ENCODE measurements around the gene LUC7L3.

Gene LUC7L3

DNA sequence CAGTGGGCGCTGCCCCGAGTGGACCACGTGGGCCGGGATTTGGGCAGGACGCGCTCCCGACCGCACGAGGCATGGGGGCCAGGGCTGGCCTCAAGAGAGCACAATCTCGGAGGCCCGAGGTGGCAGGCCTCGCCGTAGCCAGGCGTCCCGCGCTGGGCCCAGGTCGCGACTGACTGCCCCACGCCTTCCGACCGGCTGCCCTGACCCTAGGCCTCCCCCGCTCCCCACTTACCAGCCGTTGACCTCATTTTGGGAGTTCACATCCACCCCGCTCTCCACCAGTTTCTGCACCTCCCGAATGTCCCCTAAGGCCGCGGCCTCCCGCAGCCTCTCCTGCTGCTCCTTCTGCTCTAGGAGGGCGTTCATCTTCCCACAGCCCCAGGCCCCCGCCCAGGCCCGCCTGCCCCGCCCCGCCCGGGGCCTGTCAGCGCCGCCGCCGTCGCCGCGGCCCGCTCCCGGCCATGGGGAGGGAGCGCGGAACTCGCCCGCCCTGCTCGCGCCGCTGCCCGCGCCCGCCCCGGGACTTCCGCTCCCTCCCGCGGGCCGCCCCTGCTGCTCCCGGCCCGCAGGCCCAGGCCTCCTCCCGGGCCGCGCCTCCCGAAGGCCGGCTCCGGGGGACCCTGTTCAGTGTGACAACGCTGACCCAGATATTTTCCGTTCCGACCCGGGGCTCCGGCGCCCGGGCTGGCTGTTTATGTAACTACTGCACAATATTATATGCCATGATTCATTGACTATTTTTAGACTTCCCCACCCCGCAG lies 11.9 kb upstream of the LUC7L3 start, which contains the start of gene ANKRD40 (continued):
- TF ChIP-seq ZBTB21 (tag by site-specific recombination; IDR thresholded peaks at IDR 0.05), result peak; percentile 26
- peak; percentile 68; the same call in 1 of the 2 replicates for TF ChIP-seq ZNF837 (tag by site-specific recombination; IDR thresholded peaks at IDR 0.05)
- no peak for TF ChIP-seq ZNF510 (tag by site-specific recombination; IDR thresholded peaks at IDR 0.05; ENCODE audit: insufficient replicate concordance)
- TF ChIP-seq GFI1B (tag by site-specific recombination; IDR thresholded peaks at IDR 0.05), result 0 out of 2 replicates have a peak, but pooled peaks have one; percentile 48
- TF ChIP-seq ZNF350 (tag by site-specific recombination; IDR thresholded peaks at IDR 0.05), result no peak

DNA sequence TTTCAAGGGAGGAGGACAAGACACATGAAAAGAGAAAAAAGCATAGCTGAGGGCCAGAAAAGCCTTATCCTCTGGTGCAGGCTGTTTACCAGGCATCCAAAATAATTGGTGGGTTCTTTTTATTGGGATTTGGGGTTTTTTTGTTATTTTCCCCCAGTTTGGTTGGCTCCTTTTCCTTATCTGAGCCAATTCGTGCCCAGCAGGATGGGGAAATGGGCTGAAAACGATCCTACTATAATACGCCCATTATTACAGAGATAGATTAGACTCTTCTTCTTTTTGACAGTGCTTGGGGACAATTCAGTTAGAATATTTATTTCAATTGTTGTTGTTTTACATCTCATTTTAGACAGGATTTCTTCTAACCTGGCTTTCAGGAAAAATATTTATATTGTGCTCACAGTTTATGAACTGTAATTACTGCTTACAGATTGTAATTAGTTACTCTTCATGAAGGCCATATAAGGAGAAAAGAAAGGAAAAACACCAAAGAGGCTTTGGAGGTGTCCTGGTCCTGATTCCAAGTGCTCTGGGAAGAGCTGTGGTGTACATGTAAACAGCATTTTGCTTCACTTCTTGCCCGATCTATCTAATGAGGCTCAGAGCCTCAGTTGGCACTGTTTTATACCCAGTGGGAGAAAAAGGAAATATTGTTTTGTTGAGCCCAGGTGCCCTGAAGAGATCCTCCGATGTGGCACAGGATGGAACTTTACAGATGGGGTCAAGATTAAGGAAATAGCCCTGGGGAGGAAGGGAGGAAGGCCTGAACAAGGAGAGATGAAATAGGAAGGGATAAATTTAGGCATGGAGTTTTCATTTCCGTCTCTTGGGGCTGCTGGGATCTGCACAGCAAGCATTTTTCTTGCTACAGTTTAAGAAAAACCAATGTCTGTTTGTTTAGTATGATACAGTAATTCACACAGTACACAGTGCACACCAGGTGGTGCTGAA lies 11.1 kb upstream of the LUC7L3 start:
- ChIA-PET CTCF (interaction anchor here (0.6 to 1.4 kb wide), 5 partner anchors 10 to 437 kb away, joined by 3 to 12 read pairs (median 4); no protein-coding TSS in a partner anchor), POLR2A (interaction anchor here (0.6 to 4.6 kb wide), 8 partner anchors 11 to 445 kb away, joined by 3 to 46 read pairs (median 4); partner anchors contain the start of genes LUC7L3, NME1 and TOB1)
- Histone ChIP-seq H3K4me1 (ENCODE audit: control insufficient read depth, insufficient read depth, low read length) (peaks cover 9% of the 10 kb centered on the region), H3K4me3 (ENCODE audit: low read depth, low read length) (peak overlapping the region; percentile 89), H3K27ac (ENCODE audit: extremely low read depth, low read depth, low read length) (peak overlapping the region; percentile 99), H3K36me3 (ENCODE audit: control insufficient read depth in 2 of 2, insufficient read depth in 1 of 2, low read length in 2 of 2) (peaks cover 20 to 23% of the 10 kb centered on the region in 2 experiments; a peak in 2 of 3 replicates), H3K9me3 (ENCODE audit: control insufficient read depth, insufficient read depth, low read depth, low read length) (no peaks in the 10 kb centered on the region)
- 0 out of 2 replicates have a peak, but pooled peaks have one; percentile 13 for TF ChIP-seq ZFP69B (tag by site-specific recombination; IDR thresholded peaks at IDR 0.05)
- TF ChIP-seq, protein P1, sequence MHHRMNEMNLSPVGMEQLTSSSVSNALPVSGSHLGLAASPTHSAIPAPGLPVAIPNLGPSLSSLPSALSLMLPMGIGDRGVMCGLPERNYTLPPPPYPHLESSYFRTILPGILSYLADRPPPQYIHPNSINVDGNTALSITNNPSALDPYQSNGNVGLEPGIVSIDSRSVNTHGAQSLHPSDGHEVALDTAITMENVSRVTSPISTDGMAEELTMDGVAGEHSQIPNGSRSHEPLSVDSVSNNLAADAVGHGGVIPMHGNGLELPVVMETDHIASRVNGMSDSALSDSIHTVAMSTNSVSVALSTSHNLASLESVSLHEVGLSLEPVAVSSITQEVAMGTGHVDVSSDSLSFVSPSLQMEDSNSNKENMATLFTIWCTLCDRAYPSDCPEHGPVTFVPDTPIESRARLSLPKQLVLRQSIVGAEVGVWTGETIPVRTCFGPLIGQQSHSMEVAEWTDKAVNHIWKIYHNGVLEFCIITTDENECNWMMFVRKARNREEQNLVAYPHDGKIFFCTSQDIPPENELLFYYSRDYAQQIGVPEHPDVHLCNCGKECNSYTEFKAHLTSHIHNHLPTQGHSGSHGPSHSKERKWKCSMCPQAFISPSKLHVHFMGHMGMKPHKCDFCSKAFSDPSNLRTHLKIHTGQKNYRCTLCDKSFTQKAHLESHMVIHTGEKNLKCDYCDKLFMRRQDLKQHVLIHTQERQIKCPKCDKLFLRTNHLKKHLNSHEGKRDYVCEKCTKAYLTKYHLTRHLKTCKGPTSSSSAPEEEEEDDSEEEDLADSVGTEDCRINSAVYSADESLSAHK (tag by site-specific recombination; IDR thresholded peaks at IDR 0.05), result 0 out of 2 replicates have a peak, but pooled peaks have one; percentile 83
- TF ChIP-seq ZNF19 (tag by site-specific recombination; IDR thresholded peaks at IDR 0.05; ENCODE audit: low read depth), result no peak
- TF ChIP-seq, protein P2, sequence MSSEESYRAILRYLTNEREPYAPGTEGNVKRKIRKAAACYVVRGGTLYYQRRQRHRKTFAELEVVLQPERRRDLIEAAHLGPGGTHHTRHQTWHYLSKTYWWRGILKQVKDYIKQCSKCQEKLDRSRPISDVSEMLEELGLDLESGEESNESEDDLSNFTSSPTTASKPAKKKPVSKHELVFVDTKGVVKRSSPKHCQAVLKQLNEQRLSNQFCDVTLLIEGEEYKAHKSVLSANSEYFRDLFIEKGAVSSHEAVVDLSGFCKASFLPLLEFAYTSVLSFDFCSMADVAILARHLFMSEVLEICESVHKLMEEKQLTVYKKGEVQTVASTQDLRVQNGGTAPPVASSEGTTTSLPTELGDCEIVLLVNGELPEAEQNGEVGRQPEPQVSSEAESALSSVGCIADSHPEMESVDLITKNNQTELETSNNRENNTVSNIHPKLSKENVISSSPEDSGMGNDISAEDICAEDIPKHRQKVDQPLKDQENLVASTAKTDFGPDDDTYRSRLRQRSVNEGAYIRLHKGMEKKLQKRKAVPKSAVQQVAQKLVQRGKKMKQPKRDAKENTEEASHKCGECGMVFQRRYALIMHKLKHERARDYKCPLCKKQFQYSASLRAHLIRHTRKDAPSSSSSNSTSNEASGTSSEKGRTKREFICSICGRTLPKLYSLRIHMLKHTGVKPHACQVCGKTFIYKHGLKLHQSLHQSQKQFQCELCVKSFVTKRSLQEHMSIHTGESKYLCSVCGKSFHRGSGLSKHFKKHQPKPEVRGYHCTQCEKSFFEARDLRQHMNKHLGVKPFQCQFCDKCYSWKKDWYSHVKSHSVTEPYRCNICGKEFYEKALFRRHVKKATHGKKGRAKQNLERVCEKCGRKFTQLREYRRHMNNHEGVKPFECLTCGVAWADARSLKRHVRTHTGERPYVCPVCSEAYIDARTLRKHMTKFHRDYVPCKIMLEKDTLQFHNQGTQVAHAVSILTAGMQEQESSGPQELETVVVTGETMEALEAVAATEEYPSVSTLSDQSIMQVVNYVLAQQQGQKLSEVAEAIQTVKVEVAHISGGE (tag by site-specific recombination; conservative IDR thresholded peaks at IDR 0.05; ENCODE audit: low read depth), result peak; percentile 44; the same call in 1 of the 2 replicates
- TF ChIP-seq FEZF1 (tag by site-specific recombination; IDR thresholded peaks at IDR 0.05), result no peak
- TF ChIP-seq ZNF394 (tag by site-specific recombination; IDR thresholded peaks at IDR 0.05; ENCODE audit: borderline replicate concordance), result no peak
- TF ChIP-seq, protein P3, sequence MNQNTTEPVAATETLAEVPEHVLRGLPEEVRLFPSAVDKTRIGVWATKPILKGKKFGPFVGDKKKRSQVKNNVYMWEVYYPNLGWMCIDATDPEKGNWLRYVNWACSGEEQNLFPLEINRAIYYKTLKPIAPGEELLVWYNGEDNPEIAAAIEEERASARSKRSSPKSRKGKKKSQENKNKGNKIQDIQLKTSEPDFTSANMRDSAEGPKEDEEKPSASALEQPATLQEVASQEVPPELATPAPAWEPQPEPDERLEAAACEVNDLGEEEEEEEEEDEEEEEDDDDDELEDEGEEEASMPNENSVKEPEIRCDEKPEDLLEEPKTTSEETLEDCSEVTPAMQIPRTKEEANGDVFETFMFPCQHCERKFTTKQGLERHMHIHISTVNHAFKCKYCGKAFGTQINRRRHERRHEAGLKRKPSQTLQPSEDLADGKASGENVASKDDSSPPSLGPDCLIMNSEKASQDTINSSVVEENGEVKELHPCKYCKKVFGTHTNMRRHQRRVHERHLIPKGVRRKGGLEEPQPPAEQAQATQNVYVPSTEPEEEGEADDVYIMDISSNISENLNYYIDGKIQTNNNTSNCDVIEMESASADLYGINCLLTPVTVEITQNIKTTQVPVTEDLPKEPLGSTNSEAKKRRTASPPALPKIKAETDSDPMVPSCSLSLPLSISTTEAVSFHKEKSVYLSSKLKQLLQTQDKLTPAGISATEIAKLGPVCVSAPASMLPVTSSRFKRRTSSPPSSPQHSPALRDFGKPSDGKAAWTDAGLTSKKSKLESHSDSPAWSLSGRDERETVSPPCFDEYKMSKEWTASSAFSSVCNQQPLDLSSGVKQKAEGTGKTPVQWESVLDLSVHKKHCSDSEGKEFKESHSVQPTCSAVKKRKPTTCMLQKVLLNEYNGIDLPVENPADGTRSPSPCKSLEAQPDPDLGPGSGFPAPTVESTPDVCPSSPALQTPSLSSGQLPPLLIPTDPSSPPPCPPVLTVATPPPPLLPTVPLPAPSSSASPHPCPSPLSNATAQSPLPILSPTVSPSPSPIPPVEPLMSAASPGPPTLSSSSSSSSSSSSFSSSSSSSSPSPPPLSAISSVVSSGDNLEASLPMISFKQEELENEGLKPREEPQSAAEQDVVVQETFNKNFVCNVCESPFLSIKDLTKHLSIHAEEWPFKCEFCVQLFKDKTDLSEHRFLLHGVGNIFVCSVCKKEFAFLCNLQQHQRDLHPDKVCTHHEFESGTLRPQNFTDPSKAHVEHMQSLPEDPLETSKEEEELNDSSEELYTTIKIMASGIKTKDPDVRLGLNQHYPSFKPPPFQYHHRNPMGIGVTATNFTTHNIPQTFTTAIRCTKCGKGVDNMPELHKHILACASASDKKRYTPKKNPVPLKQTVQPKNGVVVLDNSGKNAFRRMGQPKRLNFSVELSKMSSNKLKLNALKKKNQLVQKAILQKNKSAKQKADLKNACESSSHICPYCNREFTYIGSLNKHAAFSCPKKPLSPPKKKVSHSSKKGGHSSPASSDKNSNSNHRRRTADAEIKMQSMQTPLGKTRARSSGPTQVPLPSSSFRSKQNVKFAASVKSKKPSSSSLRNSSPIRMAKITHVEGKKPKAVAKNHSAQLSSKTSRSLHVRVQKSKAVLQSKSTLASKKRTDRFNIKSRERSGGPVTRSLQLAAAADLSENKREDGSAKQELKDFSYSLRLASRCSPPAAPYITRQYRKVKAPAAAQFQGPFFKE (tag by site-specific recombination; IDR thresholded peaks at IDR 0.05; ENCODE audit: borderline replicate concordance), result no peak
- peak; percentile 95 for TF ChIP-seq ZBTB8A (tag by site-specific recombination; IDR thresholded peaks at IDR 0.05)
- TF ChIP-seq ZNF223 (tag by site-specific recombination; IDR thresholded peaks at IDR 0.05), result no peak
- 0 out of 2 replicates have a peak, but pooled peaks have one; percentile 30 for TF ChIP-seq ZBTB20 (tag by site-specific recombination; IDR thresholded peaks at IDR 0.05)
- no peak for TF ChIP-seq ZNF114 (tag by site-specific recombination; IDR thresholded peaks at IDR 0.05)
- no peak for TF ChIP-seq ZNF785 (tag by site-specific recombination; IDR thresholded peaks at IDR 0.05)
- TF ChIP-seq ZNF16 (tag by site-specific recombination; IDR thresholded peaks at IDR 0.05; ENCODE audit: low read depth), result no peak
- TF ChIP-seq HOXD13 (CRISPR knock-in tag; IDR thresholded peaks at IDR 0.05; ENCODE audit: borderline replicate concordance), result no peak
- TF ChIP-seq, protein P4, sequence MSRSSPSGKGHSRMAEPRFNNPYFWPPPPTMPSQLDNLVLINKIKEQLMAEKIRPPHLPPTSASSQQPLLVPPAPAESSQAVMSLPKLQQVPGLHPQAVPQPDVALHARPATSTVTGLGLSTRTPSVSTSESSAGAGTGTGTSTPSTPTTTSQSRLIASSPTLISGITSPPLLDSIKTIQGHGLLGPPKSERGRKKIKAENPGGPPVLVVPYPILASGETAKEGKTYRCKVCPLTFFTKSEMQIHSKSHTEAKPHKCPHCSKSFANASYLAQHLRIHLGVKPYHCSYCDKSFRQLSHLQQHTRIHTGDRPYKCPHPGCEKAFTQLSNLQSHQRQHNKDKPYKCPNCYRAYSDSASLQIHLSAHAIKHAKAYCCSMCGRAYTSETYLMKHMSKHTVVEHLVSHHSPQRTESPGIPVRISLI (tag by site-specific recombination; IDR thresholded peaks at IDR 0.05), result peak; percentile 39; the same call in 1 of the 2 replicates
